SK-N-SH (cell line): ENCODE measurements around the gene XYLT2. TPM values are rescaled to one million over a fixed set of nuclear protein-coding genes. Genes with fewer than 3 reads are reported as not detected.

Experiments
- CTCF ChIA-PET: fragments of 300-600, 350-600 bp; formaldehyde crosslinking; extraction: SDS; loops from one replicate; lab custom pipeline; 2021; lab: Yijun Ruan, JAX
- POLR2A ChIA-PET: fragments of 350-600 bp; sonication (Branson Sonifier 250); formaldehyde crosslinking; extraction: SDS; loops from one replicate; lab custom pipeline; 2020; ENCODE audit warnings: antibody characterized with exemption, inconsistent platforms; lab: Yijun Ruan, JAX
- DNase-seq: peaks from one replicate; pipeline ENCODE4 v3.0.0; 2012
- H2AFZ ChIP-seq: fragments of 200-600 bp; sonication (generic); 2 replicates; pipeline ENCODE4 v1.8.1; 2016; ENCODE audit warnings: antibody characterized with exemption, mild to moderate bottlenecking, low read depth
- H3F3A ChIP-seq: fragments of 200-600 bp; sonication (generic); replicated peaks from 2 replicates; pipeline ENCODE3; 2016; ENCODE audit warnings: antibody characterized with exemption, mild to moderate bottlenecking; ENCODE audit not compliant: insufficient read depth
- H3K27ac ChIP-seq, 2 experiments: fragments of 200-500 bp in 1 of 2; fragments of 200-600 bp in 1 of 2; sonication (Bioruptor generic) in 1 of 2; sonication (generic), shearing (Covaris generic) in 1 of 2; 2 replicates each; pipeline versions ENCODE4 v1.5.1 to v1.6.1; 2014 to 2016; ENCODE audit warnings: low read depth in 2 of 2, inconsistent platforms in 1 of 2, low read length in 1 of 2, mild to moderate bottlenecking in 1 of 2, mixed read lengths in 1 of 2
- H3K27me3 ChIP-seq: fragments of 200-600 bp; sonication (generic), shearing (Covaris generic); 2 replicates; pipeline ENCODE4 v1.6.1; 2016; ENCODE audit warnings: mixed run types; ENCODE audit not compliant: insufficient read depth
- H3K36me3 ChIP-seq, 2 experiments: fragments of 200-500 bp in 1 of 2; fragments of 200-600 bp in 1 of 2; sonication (Bioruptor generic) in 1 of 2; sonication (generic) in 1 of 2; replicated peaks in 1 of 2; 2 replicates each; pipeline versions ENCODE3 to v1.5.1; 2014 to 2016; ENCODE audit warnings: low read length in 1 of 2, mild to moderate bottlenecking in 1 of 2; ENCODE audit not compliant: insufficient read depth in 2 of 2, control insufficient read depth in 1 of 2
- H3K4me1 ChIP-seq, 2 experiments: fragments of 200-500 bp in 1 of 2; fragments of 200-600 bp in 1 of 2; sonication (Bioruptor generic) in 1 of 2; sonication (generic), shearing (Covaris generic) in 1 of 2; 2 replicates each; pipeline versions ENCODE4 v1.5.1 to v1.6.1; 2014 to 2016; ENCODE audit warnings: low read depth in 1 of 2, low read length in 1 of 2, mixed run types in 1 of 2; ENCODE audit not compliant: insufficient read depth in 2 of 2, control insufficient read depth in 1 of 2
- H3K4me2 ChIP-seq: fragments of 200-600 bp; sonication (generic), shearing (Covaris generic); 2 replicates; pipeline ENCODE4 v1.6.1; 2017; ENCODE audit warnings: mixed run types
- H3K4me3 ChIP-seq, 2 experiments: fragments of 200-500 bp in 1 of 2; fragments of 200-600 bp in 1 of 2; sonication (Bioruptor generic) in 1 of 2; sonication (generic), shearing (Covaris generic) in 1 of 2; 2 replicates each; pipeline versions ENCODE4 v1.5.1 to v1.8.1; 2014 to 2016; ENCODE audit warnings: low read depth in 2 of 2, inconsistent platforms in 1 of 2, low read length in 1 of 2, mild to moderate bottlenecking in 1 of 2, mixed read lengths in 1 of 2, moderate library complexity in 1 of 2
- H3K79me2 ChIP-seq: fragments of 200-600 bp; sonication (generic); 2 replicates; pipeline ENCODE4 v1.8.1; 2017; ENCODE audit warnings: mild to moderate bottlenecking; ENCODE audit not compliant: insufficient read depth
- H3K9ac ChIP-seq: fragments of 200-600 bp; sonication (generic); 2 replicates; pipeline ENCODE4 v1.6.1; 2017; ENCODE audit warnings: mixed run types
- H3K9me2 ChIP-seq: fragments of 200-600 bp; sonication (generic); 2 replicates; pipeline ENCODE4 v1.6.1; 2017; ENCODE audit warnings: mixed run types
- H3K9me3 ChIP-seq: fragments of 200-600 bp; sonication (generic); 2 replicates; pipeline ENCODE4 v1.6.1; 2017; ENCODE audit warnings: mixed run types, mild to moderate bottlenecking, moderate library complexity
- H4K20me1 ChIP-seq: fragments of 200-600 bp; sonication (generic); 2 replicates; pipeline ENCODE4 v1.6.1; 2017; ENCODE audit warnings: mild to moderate bottlenecking, mixed run types; ENCODE audit not compliant: insufficient read depth
- CTCF ChIP-seq: fragments of 200-600 bp; sonication (generic); IDR thresholded peaks from 2 replicates; pipeline ENCODE4 v1.6.1; 2017; ENCODE audit warnings: antibody characterized with exemption, mild to moderate bottlenecking, moderate library complexity
- EP300 ChIP-seq, 2 experiments: IDR thresholded peaks; 2 replicates each; pipeline versions ENCODE4 v1.4.0 to v1.6.1; 2012; ENCODE audit warnings: borderline replicate concordance in 1 of 2, low read depth in 1 of 2, low read length in 1 of 2
- GABPA ChIP-seq: IDR thresholded peaks from 2 replicates; pipeline ENCODE4 v1.4.0; 2012; ENCODE audit warnings: low read depth, mild to moderate bottlenecking
- IRF3 ChIP-seq: fragments of 150-350 bp; IDR thresholded peaks from 2 replicates; pipeline ENCODE4 v1.6.1; 2016; ENCODE audit warnings: mild to moderate bottlenecking, low read depth, low read length
- JUND ChIP-seq: IDR thresholded peaks from 2 replicates; pipeline ENCODE4 v1.4.0; 2012
- NFIC ChIP-seq: IDR thresholded peaks from 2 replicates; pipeline ENCODE4 v1.4.0; 2012; ENCODE audit warnings: borderline replicate concordance
- POLR2AphosphoS5 ChIP-seq: IDR thresholded peaks from 2 replicates; pipeline ENCODE4 v1.6.1; 2012; ENCODE audit warnings: low read depth, low read length
- RCOR1 ChIP-seq: fragments of 150-350 bp; IDR thresholded peaks from 2 replicates; pipeline ENCODE4 v1.6.1; 2017; ENCODE audit warnings: antibody characterized with exemption, low read length
- RFX5 ChIP-seq: IDR thresholded peaks from 2 replicates; pipeline ENCODE4 v1.6.1; 2012; ENCODE audit warnings: mild to moderate bottlenecking, improper control_type of control experiment, low read length
- RXRA ChIP-seq: IDR thresholded peaks from 2 replicates; pipeline ENCODE4 v1.4.0; 2012; ENCODE audit warnings: low read depth, mild to moderate bottlenecking, borderline replicate concordance
- SIN3A ChIP-seq: IDR thresholded peaks from 2 replicates; pipeline ENCODE4 v1.6.1; 2012; ENCODE audit warnings: low read depth, mild to moderate bottlenecking, low read length, moderate library complexity, borderline replicate concordance
- TAF1 ChIP-seq: IDR thresholded peaks from 2 replicates; pipeline ENCODE4 v1.6.1; 2012; ENCODE audit warnings: low read depth, mild to moderate bottlenecking, low read length, moderate library complexity, borderline replicate concordance
- TEAD4 ChIP-seq: IDR thresholded peaks from 2 replicates; pipeline ENCODE4 v1.4.0; 2012; ENCODE audit warnings: mild to moderate bottlenecking, borderline replicate concordance; ENCODE audit not compliant: insufficient read depth
- USF2 ChIP-seq: fragments of 150-350 bp; IDR thresholded peaks from 2 replicates; pipeline ENCODE4 v1.6.1; 2017; ENCODE audit warnings: antibody characterized with exemption, low read length, low read depth, borderline replicate concordance
- WGBS: methylation state at CpG from one replicate; pipeline ENCODE4 v1.1.6; 2017; ENCODE audit warnings: low lambda C conversion rate; 5-methylcytosine and 5-hydroxymethylcytosine counted together
- polyA plus RNA-seq, 3 experiments: library from polyadenylated mRNA; depleted of rRNA; stranded (reverse); fragments of >200 nt; gene quantifications; 2 replicates each; pipeline ENCODE4 v1.2.3, GENCODE V29; 2012
- TF ChIP-seq, protein P1 (sequence below): IDR thresholded peaks from 2 replicates; pipeline ENCODE4; 2012
- TF ChIP-seq, protein P2 (sequence below): IDR thresholded peaks from 2 replicates; pipeline ENCODE4 v1.4.0; 2012; ENCODE audit warnings: low read depth

The XYLT2 gene
- polyA plus RNA-seq, 1 of the 3 experiments (the other 2 are of a cell fraction) = 28.4 TPM

- Histone ChIP-seq H3K27ac (no peak overlapping the region), H3K9me3 (no peaks in the 10 kb centered on the region), H3K4me3 (no peak overlapping the region), H3K4me1 (no peaks in the 10 kb centered on the region), H3F3A (no peaks in the 10 kb centered on the region), H3K9me2 (no peaks in the 10 kb centered on the region), H2AFZ (no peak overlapping the region), H4K20me1 (no peaks in the 10 kb centered on the region), H3K79me2 (no peaks in the 10 kb centered on the region)
- WGBS = 86% methylated on average over 10 of the region's 11 CpGs
- DNase-seq = no peak
- POLR2A ChIA-PET = no interaction called here
- TF ChIP-seq POLR2AphosphoS5 = no peak
- TF ChIP-seq, protein P1, sequence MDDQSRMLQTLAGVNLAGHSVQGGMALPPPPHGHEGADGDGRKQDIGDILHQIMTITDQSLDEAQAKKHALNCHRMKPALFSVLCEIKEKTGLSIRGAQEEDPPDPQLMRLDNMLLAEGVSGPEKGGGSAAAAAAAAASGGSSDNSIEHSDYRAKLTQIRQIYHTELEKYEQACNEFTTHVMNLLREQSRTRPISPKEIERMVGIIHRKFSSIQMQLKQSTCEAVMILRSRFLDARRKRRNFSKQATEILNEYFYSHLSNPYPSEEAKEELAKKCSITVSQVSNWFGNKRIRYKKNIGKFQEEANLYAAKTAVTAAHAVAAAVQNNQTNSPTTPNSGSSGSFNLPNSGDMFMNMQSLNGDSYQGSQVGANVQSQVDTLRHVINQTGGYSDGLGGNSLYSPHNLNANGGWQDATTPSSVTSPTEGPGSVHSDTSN = no peak
- TF ChIP-seq SIN3A = no peak
- no peak for TF ChIP-seq RCOR1
- TF ChIP-seq RFX5 = no peak
- TF ChIP-seq USF2 = no peak
- no peak for TF ChIP-seq EP300 (IDR thresholded peaks at IDR 0.05; ENCODE audit: borderline replicate concordance in 1 of 2, low read depth in 1 of 2, low read length in 1 of 2)
- no peak for TF ChIP-seq TAF1
- TF ChIP-seq TEAD4 = no peak
- TF ChIP-seq JUND = no peak
- TF ChIP-seq IRF3 = no peak
- no peak for TF ChIP-seq CTCF
- TF ChIP-seq NFIC = no peak
- TF ChIP-seq, protein P2, sequence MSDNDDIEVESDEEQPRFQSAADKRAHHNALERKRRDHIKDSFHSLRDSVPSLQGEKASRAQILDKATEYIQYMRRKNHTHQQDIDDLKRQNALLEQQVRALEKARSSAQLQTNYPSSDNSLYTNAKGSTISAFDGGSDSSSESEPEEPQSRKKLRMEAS = no peak
- TF ChIP-seq GABPA = no peak
- no peak for TF ChIP-seq RXRA
- TF ChIP-seq, all 33 proteins: peak for 0
- no peaks in the 10 kb centered on the region for H3K36me3 ChIP-seq
- no peak overlapping the region for H3K4me2 ChIP-seq
- H3K9ac ChIP-seq = no peak overlapping the region
- CTCF ChIA-PET = interaction anchor here (23.5 to 53.3 kb wide), 2 partner anchors 91 to 132 kb away, joined by 388 to 2150 read pairs; partner anchors contain the start of genes COL1A1 and SGCA
- H3K27me3 ChIP-seq = no peaks in the 10 kb centered on the region
Measured at GRCh38 chr17:50303051-50303450, 42.9 kb upstream of the XYLT2 start.
